Ascending aorta (tissue), 2 donors: Measurements from ENCODE around the gene DPP3. TPM values are rescaled to one million over a fixed set of nuclear protein-coding genes. Genes with fewer than 3 reads are reported as not detected.
A peak's percentile ranks its signal among the peaks of the same experiment; 100 is the strongest.

Experiments used
- DNase-seq, 2 donors: peaks; one replicate each; pipeline ENCODE4 v3.0.0-alpha.2; 2019; ENCODE audit warnings: low spot score in 2 of 2
- H3K27ac ChIP-seq, 2 donors: fragments of 200-600 bp; sonication (generic); one replicate each; pipeline ENCODE4 v1.5.1; 2016 to 2017; ENCODE audit warnings: mild to moderate bottlenecking in 1 of 2
- H3K27me3 ChIP-seq: fragments of 200-600 bp; sonication (generic); one replicate; pipeline ENCODE4 v1.5.1; 2017
- H3K36me3 ChIP-seq, 2 donors: fragments of 200-600 bp; sonication (generic); one replicate each; pipeline ENCODE4 v1.5.1; 2016
- H3K4me1 ChIP-seq, 2 donors: fragments of 200-600 bp; sonication (generic); one replicate each; pipeline ENCODE4 v1.5.1; 2016 to 2017; ENCODE audit warnings: mild to moderate bottlenecking in 1 of 2
- H3K4me3 ChIP-seq, 2 donors: fragments of 200-600 bp; sonication (generic); one replicate each; pipeline ENCODE4 v1.5.1; 2016 to 2017; ENCODE audit warnings: mild to moderate bottlenecking in 1 of 2
- H3K9me3 ChIP-seq, 2 donors: fragments of 200-600 bp; sonication (generic); one replicate each; pipeline ENCODE4 v1.5.1; 2016
- CTCF ChIP-seq, 3 experiments: fragments of 200-600 bp in 2 of 3; fragments of 450-650 bp in 1 of 3; sonication (generic) in 2 of 3; IDR thresholded peaks; one replicate each; pipeline ENCODE4 v1.5.1; 2016 to 2019; ENCODE audit warnings: antibody characterized with exemption in 3 of 3, mild to moderate bottlenecking in 1 of 3, moderate library complexity in 1 of 3
- intact Hi-C: fragments of 100-400 bp; cut with DNase I; formaldehyde crosslinking; loops from one replicate; pipeline ENCODE4 v1.15.1; 2023
- total RNA-seq: library from RNA; depleted of rRNA; stranded (reverse); fragments of >200 nt; gene quantifications from one replicate; pipeline ENCODE4 v1.1.0, GENCODE V29; 2016

DPP3 gene
- total RNA-seq, 1 donor from 2014 or later: 14.8 TPM

GRCh38 chr11:66467756-66468155 is 12.5 kb upstream of the DPP3 start:
- H3K27me3 ChIP-seq: no peaks in the 10 kb centered on the region
- peaks cover 10 to 14% of the 10 kb centered on the region in 2 donors for H3K4me1 ChIP-seq
- peak overlapping the region; percentile 77 to 92 for H3K4me3 ChIP-seq
- H3K36me3 ChIP-seq: peaks cover 14 to 19% of the 10 kb centered on the region in 2 donors
- peak in 1 of 2 donors; percentile 73 for DNase-seq
- no peaks in the 10 kb centered on the region for H3K9me3 ChIP-seq
- intact Hi-C loops: loop anchor here (2.0 to 5.0 kb wide), 3 partner anchors 29 to 375 kb away; partner anchors contain the start of genes MRPL11 and RCE1
- H3K27ac ChIP-seq: no peak overlapping the region
- no peak for TF ChIP-seq CTCF (IDR thresholded peaks at IDR 0.05)

- intact Hi-C loops: loop anchor here (5.0 kb wide), 1 partner anchor 374 kb away; the partner anchor contains the start of gene RCE1
These were observed 11.5 kb upstream of the DPP3 start for GRCh38 chr11:66468691-66469090.

GRCh38 chr11:66469441-66469840 is 10.8 kb upstream of the DPP3 start:
- no peaks in the 10 kb centered on the region for H3K27me3 ChIP-seq
- H3K4me3 ChIP-seq: no peak overlapping the region
- H3K4me1 ChIP-seq: peaks cover 10 to 14% of the 10 kb centered on the region in 2 donors
- no peak overlapping the region for H3K27ac ChIP-seq
- H3K36me3 ChIP-seq: peaks cover 24 to 35% of the 10 kb centered on the region in 2 donors
- H3K9me3 ChIP-seq: no peaks in the 10 kb centered on the region
- DNase-seq: no peak
- no peak for TF ChIP-seq CTCF (IDR thresholded peaks at IDR 0.05)
- intact Hi-C loops: loop anchor here (5.0 kb wide), 1 partner anchor 373 kb away; the partner anchor contains the start of gene RCE1

More at GRCh38 chr11:66468691-66469090, 11.5 kb upstream of the DPP3 start:
- Histone ChIP-seq H3K4me1 (peaks cover 10 to 14% of the 10 kb centered on the region in 2 donors), H3K27ac (no peak overlapping the region), H3K36me3 (peaks cover 23 to 28% of the 10 kb centered on the region in 2 donors), H3K9me3 (no peaks in the 10 kb centered on the region), H3K4me3 (no peak overlapping the region), H3K27me3 (no peaks in the 10 kb centered on the region)
- no peak for DNase-seq
- no peak for TF ChIP-seq CTCF (IDR thresholded peaks at IDR 0.05)

GRCh38 chr11:66470015-66470414 is 10.2 kb upstream of the DPP3 start:
- Histone ChIP-seq H3K36me3 (peaks cover 24 to 38% of the 10 kb centered on the region in 2 donors), H3K27ac (no peak overlapping the region), H3K9me3 (no peaks in the 10 kb centered on the region), H3K4me3 (no peak overlapping the region), H3K4me1 (peaks cover 10 to 14% of the 10 kb centered on the region in 2 donors), H3K27me3 (no peaks in the 10 kb centered on the region)
- intact Hi-C loops: no loop called here
- DNase-seq: no peak
- TF ChIP-seq CTCF (IDR thresholded peaks at IDR 0.05): no peak

GRCh38 chr11:66471142-66471541 is 9.1 kb upstream of the DPP3 start:
- H3K4me1 ChIP-seq: peaks cover 7 to 9% of the 10 kb centered on the region in 2 donors
- no peak overlapping the region for H3K4me3 ChIP-seq
- peaks cover 34 to 50% of the 10 kb centered on the region in 2 donors for H3K36me3 ChIP-seq
- no peaks in the 10 kb centered on the region for H3K27me3 ChIP-seq
- H3K27ac ChIP-seq: no peak overlapping the region
- DNase-seq: no peak
- H3K9me3 ChIP-seq: no peaks in the 10 kb centered on the region
- intact Hi-C loops: no loop called here
- TF ChIP-seq CTCF (IDR thresholded peaks at IDR 0.05): no peak
